GM19238 (cell line): Measurements from ENCODE around the gene EMD.
"Not testable (repeated sequence)": the region's sequence is repeated elsewhere in the genome, so short reads cannot be mapped to it uniquely, and the experiment has no call there.

ENCODE experiments used
- DNase-seq: peaks from one replicate; pipeline ENCODE4 v3.0.0; 2011; ENCODE audit warnings: low spot score; ENCODE audit not compliant: insufficient read length

The EMD gene

DNA sequence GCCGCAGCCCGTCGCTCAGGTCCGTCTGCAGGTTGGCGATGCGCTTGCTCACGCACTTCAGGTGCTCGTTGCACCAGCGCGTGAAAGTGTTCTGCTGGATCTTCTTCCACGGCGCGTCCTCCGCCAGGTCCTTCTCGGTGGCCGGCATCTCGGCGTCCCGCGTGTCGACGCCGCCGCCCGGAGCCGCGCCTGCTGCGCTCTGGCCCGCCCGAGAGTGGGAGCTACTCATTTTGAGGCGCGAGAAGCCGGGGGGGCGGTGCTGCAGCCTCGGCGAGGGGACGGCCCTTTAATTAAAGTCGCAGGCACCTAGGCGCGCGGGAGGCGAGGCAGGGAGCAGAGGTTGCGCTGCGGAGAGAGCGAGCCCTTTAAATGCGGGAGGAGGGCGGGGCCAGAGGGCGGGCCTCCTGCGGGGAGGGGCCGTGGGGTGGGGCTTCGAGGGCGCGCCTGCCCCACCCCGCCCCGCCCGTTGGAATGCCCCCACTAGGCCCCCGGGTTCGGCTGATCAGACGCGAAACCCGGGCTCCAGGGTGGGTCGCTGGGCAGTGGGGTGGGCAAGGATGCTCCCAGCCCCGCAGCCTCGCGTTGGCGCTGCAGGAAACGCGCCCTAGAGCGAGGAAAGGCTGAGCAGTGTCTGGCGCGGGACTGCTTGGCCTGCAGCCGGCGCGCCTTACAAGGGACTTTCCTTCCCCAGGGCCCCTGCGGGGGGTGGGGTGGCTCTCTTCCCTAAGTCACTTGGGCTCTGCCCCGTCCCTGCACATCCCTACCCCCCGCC is 7.9 kb upstream of the EMD start:
- peak; percentile 83 for DNase-seq

DNA sequence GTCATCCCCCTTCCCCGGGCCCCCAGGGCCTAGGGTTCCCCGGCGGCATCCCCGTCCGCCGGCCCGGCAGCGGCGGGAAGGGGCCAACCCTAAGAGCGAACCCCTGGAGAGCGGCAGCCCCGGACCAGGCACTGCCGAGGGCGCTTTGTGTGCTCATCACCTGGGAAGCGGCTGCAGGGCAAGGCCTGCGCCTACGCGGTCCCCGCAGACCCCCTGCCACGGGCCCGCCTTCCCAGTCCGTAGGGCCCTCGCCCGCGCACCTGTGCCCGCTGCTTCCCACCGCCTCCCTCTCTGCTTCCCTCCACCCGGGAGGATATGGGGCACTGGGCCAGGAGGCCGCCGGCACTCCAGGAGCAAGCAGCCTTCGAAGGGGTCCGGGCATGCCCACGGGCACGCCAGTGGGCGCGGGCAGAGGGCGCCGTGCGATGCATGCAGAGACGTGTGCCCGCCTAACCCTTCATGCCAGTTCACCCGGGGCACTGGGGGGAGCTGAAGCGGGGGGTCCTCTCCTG is 7.2 kb upstream of the EMD start:
- DNase-seq = no peak

DNA sequence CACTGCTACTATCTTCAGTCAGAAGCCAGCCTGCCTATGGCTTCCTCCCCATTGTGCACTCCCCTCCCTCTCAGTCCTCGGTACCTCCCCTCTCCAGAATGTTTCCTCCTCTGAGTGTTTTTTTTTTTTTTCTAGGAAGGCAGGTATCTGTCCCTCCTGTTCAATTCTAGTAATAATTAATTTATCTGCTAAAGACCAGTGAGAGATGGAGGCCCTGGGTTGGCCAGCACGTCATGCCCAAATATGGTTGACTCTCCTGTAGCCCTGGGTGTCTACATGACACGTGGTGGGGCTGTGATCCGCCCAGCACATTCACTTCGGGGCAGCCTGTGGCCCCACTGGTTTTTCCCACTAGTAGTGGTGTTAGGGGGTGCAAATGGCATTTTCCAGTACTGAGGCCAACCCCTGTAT is 6.5 kb upstream of the EMD start:
- peak; percentile 54 for DNase-seq

DNA sequence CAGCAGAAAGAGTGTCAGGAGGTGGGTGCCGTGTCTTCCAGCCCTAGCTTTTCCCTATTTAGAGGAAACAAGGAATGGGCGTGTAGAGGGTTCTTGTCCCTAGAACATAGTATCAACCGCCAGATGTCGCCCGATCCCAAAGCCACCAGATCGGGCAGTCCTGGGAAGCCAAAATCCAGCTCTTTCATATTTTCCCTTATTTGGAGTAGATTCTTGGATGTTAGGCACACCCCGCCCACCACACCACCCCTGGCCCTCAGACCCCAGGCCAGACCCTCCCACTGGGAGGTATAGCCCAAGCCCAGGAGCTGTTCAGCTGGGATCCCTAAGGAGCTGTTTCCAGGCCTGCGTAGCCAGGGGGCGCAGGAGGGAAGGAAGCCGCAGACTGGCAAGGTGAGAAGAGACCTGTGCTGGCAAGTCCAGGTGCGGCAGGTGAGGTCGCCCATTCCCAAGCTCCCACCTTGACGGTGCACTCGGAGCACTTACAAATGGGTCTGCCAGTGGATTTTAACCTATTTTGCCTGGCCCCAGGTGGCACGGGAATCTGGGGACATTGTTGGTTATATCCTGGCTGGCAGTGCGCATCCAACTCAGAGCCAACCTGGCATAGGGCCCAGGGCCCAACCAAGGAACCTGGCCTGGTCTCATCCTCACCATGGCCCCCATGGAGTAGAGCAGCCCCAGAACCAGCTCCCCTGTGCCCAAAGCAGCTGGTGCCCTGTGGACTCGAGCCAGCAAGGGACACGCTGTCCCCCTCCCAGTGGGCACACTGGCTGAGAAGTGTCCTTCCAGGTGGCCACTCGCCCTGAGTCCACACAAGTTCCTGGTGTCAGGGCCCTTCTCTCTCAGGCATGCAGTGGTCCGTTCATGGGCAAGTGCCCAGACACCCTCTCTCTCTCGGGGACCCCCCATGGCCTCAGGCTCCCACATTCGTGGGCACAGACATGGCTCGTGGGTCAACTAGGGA is 5.5 kb upstream of the EMD start:
- DNase-seq = no peak

DNA sequence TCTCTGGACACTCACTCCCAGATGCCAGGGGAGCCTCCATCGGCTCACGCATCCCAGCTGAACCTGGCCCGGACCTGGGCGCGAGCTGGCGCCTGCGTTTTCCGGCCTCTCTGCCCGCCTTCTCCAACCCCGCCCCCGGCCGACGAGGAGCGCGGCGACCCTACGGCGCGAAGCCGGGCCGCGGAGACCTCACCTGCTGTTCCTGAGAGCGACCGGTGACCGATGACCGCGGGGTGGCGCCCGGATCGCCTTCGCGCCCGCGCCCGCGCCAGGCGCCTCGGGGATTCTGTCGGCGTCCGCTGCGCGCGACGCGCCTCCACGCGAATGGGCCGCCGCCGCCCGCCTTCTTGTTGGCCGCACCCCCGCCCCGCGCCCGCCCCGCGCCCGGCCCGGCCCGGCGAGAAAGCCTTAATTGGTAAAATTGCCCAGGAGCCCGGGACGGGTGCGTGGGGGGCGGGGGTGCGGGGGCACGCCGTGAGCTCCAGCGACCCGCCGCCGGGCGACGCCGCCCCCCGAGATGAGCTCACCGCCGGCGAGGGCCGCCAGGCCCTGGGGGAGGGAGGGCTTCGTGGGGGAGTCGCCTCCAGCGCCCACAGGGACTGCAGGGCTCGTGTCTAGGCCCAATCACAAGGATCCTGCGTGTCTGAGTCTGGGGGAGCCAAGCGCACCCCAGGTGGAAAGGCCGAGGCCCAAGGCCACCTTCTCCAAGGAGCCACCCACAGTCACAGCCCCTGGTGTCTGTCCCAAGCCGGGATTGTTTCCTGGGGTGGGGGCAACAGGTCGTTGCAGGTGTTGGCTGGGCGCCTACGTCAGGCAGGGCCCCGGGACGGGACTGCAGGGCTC is 4.6 kb upstream of the EMD start, which contains the start of gene FLNA:
FLNA (minus strand) TSS at position 322 of the 843 bp plus-strand sequence. CDS start 3,389 bp downstream, outside the sequence.
- DNase-seq = no peak

DNA sequence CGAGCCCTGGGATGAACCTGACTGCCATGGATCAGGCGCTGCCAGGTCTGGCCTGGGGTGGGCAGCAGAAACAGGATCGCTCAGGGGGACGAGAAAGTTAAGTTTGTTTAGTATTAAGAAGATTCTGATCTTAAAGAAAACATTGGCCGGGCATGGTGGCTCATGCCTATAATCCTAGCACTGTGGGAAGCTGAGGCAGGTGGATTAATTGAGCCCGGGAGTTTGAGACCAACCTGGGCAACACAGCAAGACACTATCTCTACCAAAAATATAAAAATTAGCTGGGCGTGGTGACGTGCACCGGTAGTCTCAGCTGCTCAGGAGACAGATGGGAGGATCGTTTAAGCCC is 4.0 kb upstream of the EMD start:
- no peak for DNase-seq

DNA sequence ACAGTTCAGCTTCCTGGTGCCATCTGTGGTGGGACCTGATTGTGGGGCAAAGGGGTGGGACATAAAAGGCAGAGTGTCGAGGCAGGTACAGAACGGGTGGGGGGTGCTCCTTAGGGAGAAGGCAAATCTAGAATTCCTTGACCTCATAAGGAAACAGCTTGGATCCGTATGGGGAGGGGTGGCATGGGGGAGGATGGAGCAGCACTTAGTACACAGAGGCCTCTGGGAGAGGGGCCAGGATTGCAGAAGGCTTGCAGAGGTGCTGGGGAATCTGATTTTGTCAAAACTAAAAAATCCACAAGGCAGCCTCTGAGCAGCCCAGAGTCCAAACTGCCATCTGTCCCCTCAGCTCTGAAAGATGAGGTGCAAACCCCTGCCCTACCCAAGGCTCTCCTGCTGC is 2.3 kb upstream of the EMD start:
- DNase-seq = no peak

DNA sequence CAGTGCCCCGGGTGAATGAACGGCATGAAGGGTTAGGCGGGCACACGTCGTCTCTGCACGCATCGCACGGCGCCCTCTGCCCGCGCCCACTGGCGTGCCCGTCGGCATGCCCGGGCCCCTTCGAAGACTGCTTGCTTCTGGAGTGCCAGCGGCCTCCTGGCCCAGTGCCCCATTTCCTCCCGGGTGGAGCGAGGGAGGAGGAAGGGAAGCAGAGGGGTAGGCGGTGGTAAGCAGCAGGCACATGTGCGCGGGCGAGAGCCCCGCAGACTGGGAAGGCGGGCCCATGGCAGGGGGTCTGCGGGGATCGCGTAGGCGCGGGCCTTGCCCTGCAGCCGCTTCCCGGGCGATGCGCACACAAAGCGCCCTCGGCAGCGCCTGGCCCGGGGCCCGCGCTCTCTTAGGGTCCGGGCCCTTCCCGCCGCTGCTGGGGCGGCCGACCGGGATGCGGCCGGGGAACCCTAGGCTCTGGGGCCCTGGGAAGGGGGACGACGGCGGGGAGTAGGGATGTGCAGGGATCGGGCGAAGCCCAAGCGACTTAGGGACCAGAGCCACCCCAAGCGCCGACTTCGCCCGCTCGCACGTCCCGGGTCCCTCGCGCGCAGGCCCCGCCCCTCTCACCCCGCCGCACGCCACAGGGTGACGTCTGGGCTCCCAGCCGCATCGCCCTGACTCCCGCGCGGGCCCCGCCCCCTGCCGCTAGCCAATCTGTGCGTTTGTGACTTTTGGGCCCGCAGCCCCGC is 866 bp upstream of the EMD start:
- DNase-seq = no peak

DNA sequence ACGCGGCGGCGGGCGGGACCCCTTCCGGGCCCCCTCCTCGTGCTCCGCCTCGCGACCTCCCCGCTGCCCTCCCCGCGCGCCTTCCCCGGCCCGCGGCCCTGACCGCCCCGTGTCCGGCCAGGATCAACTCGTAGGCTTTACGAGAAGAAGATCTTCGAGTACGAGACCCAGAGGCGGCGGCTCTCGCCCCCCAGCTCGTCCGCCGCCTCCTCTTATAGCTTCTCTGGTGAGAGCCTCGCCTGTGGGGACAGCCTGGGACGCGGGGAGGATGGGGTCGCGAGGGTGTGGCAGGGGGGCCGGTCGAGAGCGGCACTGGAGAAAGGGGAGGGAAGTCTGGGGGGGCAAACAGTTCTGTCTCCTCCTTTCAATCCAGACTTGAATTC is 465 bp downstream of the EMD start:
- no peak for DNase-seq

DNA sequence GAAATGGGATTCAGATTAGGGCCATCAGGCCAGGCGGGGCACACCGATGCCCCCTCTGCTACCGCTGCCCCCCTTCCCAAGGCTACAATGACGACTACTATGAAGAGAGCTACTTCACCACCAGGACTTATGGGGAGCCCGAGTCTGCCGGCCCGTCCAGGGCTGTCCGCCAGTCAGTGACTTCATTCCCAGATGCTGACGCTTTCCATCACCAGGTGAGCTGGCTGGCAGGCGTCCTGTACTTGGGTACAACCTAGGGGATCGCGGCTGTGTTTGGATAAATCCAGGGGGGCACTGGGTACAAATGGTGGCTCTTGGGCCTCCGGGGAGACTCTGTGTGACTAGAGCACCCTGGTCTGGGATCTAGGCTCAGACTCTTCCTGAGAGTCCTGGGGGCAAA is 1.1 kb downstream of the EMD start:
- DNase-seq = no peak

DNA sequence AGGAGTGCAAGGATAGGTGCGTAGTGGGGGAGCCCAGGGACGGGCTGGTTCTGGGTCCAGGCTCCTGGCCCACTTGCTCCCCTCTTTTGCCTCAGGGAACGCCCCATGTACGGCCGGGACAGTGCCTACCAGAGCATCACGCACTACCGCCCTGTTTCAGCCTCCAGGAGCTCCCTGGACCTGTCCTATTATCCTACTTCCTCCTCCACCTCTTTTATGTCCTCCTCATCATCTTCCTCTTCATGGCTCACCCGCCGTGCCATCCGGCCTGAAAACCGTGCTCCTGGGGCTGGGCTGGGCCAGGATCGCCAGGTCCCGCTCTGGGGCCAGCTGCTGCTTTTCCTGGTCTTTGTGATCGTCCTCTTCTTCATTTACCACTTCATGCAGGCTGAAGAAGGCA is 1.7 kb downstream of the EMD start:
- no peak for DNase-seq

DNA sequence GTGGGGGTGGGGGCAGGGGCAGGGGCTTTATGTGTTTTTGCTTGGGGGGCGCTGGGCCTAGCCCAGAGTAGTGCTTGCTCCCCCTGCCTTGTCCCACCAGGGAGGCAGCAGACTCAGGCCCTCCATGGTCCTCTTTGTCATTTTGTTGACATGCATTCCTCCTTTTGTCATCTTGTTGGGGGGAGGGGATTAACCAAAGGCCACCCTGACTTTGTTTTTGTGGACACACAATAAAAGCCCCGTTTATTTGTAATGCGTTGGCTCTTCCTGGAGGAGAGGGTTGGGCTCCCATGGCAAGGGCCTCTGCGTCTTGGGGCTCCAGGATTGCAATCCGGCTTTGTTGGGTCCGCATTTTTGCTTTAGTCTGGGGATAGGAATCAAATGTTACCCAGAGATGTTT is 2.2 kb downstream of the EMD start:
- no peak for DNase-seq

DNA sequence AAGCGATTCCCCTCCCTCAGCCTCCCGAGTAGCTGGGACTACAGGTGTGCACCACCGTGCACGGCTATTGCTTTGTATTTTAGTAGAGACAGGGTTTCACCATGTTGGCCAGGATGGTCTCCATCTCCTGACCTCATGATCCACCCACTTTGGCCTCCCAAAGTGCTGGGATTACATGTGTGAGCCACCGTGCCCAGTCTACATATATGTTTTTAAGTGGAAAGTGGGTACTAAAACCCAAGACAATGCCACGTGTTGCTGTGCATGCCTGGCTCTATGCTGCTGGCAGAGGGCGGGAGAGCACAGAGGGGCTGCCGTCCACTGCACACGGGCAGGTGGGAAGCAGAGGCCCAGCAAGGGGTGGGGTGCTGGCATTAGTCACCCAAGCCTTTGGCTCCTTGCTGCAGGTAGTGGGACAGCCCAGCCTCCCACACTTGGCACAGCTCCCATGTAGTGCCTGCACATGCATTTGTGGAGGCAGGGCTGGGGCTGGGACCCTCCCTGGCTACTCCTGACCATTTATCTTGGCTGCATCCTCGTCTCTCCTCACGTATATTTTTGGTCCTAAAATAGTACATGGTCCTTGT is 3.5 kb downstream of the EMD start:
- DNase-seq = no peak

DNA sequence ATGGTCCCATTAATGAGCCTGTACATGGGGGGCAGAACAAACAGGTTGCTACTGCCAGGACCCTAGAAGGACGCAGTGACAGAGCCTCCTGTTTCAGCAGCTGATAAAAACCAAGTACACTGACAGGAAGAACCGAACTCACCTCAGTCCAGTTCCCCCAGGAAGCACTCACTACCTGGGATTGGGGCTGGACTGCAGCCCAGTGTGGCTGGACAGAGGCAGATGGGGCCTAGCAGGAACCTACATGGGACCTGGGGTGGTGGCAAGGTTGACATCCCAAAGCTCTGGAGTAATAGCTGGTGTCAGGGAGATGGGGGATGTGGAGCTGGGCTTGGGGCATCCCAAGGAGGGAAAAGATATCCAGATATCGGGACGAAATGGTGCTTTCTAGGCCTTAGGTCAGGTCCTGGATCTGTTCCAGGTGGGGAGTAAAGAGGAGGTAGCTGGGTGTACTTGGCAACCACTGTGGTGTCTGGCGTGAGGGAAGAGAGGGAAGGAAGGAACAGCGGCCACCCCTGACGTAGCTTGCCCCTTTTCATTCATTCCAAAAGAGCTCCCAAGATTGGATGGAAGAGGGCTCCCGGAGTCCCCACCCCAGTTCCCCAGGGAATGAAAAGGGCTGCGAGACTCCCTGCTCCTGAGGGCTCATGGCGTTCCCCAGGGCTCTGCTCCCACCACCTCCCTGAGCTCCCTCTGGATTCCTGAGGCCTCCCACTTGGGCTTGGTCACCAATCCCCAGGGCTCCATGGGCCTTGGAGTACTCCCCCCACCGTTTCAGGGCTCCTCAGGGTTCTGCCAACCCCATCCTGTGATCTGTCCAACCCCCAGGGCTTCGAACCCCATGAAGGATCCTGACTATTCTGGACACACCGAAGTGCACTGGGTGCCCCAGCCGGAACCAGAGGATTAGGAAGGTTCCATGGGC is 4.5 kb downstream of the EMD start:
- DNase-seq = no peak

DNA sequence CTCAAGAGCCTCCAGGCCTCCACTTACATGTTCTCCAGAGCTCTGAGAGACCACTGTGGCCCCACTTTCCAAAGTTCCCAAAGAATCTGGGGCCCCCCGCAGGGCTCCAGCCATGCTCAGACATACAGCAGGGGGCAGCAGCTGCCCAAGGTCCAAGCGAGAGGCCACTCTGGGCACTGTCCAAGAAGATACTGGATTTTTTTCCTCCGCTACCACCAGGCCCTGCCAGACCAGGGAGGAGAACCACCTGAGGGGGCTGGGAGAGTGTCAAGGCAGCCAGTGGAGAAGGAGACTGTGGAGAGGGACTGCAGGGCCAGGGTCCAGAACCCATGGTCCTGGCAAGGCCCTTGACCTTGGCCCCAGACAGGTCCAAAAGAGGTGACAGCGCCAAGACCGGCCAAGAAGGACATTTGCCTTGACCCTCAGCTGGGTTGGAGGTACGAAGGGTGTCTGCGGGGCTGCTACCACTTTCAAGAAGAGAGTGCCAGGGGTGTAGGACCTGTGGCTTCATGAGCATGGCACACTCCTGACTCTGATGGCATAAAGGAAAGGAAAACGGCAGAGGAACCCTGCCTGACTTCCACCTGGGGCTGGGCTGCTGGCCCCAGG is 5.3 kb downstream of the EMD start:
- DNase-seq = no peak

DNA sequence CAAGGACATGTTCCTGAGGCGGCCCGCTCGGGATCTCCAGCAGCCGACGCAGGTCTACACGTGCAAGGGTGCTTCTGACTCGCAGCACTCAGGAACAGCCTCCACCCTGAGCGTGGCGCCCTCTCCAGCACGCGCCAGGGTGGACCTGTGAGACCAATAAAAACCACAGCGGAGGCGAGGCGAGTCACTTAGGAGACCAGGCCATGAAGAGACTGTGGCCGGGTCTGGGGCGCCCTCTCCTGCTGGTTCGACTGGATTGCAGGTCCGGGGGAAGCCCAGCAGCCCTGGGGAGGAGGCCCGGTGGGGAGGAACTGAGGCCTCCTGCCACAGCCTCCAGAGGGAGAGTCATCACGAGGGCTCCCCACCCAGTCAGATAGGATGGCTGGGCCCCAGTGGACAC is 9.0 kb downstream of the EMD start:
- not testable (repeated sequence) for DNase-seq

DNA sequence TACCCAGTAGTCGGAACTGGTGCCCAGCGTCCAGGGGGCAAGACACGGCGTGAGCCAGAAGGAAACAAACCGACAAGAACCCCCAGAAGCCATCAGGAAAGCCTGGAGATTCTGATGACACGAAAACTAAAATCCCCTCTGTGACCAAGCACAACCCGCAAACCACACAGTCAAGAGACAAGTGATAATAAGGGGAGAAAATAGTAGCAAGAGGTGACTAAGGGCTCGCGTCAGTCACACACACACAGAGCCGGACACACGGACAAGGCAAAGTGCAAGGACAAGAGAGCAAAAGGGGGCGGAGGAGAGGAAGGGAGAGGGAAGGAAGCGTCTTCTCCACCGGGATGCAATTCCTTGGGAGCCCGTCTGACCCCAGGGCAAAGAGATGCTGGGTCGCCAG is 9.6 kb downstream of the EMD start:
- not testable (repeated sequence) for DNase-seq

DNA sequence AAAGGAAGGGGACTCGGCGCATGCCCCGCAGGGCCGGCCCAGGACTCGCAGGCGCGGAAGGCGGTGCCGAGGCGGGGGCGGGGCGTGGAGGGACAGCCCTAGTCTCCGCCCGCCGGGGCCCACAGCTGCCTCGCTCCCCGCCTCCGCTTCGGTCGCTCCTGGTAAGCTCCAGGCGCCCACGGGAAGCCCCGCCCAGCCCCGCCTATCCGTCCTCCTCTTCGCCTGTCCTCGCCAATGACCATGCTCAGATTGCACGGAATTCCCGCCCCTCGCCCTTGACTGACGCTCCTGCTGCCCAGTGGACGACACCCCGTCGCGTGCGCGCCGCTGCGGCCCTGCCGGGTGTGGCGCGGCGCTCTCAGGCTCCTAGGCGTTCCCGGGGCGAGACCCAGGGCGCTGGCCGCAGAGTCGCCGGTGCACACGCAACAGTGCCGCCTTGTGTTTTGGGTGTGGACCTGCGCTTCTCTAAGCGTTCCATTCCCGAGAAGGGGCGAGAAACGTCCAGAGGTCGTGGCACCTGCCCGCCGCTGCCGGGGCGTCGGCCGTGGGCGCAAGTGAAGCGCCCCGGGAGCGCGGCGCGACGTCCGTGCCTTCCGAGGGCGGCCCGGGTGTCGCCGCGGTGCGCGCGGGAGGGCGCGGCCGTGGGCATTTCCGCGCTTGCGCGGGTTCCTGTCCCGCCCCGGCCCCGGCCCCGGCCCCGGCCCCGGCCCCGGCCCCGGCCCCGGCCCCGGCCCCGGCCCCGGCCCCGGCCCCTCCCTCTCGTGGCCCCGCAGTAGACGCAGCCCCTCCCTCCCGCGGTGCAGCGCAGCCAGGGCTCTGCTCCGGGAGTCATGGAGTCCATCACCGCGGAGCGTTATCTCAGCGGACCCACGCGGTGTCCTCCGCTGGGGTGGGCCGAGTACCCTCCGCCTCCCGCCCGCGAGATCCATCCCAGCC is 11.0 kb downstream of the EMD start:
- not testable (repeated sequence) for DNase-seq
